Activated CD4-positive, alpha-beta memory T cell treated with anti-CD3 and anti-CD28 coated beads for 36 hours (primary cell): ENCODE data around the gene MLH3. TPM values are rescaled to one million over a fixed set of nuclear protein-coding genes. Genes with fewer than 3 reads are reported as not detected.

ENCODE experiments used
- CTCF ChIA-PET: fragments of 350-600 bp; sonication (Branson Sonifier 250); formaldehyde crosslinking; loops from one replicate; lab custom pipeline; 2021; ENCODE audit warnings: antibody characterized with exemption, inconsistent platforms; lab: Charles Lee
- POLR2A ChIA-PET: fragments of 350-600 bp; sonication (Branson Sonifier 250); formaldehyde crosslinking; loops from one replicate; lab custom pipeline; 2021; ENCODE audit warnings: antibody characterized with exemption; lab: Charles Lee
- DNase-seq: peaks from one replicate; pipeline ENCODE4 v3.0.0-alpha.2; 2020
- H3K27ac Mint-ChIP-seq: one replicate; pipeline ENCODE4 v1.8.0; 2021; ENCODE audit warnings: mixed read lengths
- H3K27me3 Mint-ChIP-seq: one replicate; pipeline ENCODE4 v1.8.0; 2021; ENCODE audit warnings: mixed read lengths
- H3K36me3 Mint-ChIP-seq: one replicate; pipeline ENCODE4 v1.8.0; 2021; ENCODE audit warnings: mixed read lengths
- H3K4me1 Mint-ChIP-seq: one replicate; pipeline ENCODE4 v1.8.0; 2021; ENCODE audit warnings: low read depth, mixed read lengths
- H3K4me3 Mint-ChIP-seq: one replicate; pipeline ENCODE4 v1.8.0; 2021; ENCODE audit warnings: mild to moderate bottlenecking, mixed read lengths
- H3K9me3 Mint-ChIP-seq: one replicate; pipeline ENCODE4 v1.8.0; 2021; ENCODE audit warnings: mixed read lengths
- intact Hi-C: fragments of 100-400 bp; cut with micrococcal nuclease; formaldehyde crosslinking; loops from one replicate; pipeline ENCODE4 v1.15.1; 2023
- total RNA-seq, 2 experiments: library from RNA; stranded (reverse); gene quantifications; one replicate each; pipeline ENCODE4 v1.2.3, GENCODE V29; 2021

Gene MLH3
- total RNA-seq, 2 experiments from 2014 or later = 19.7 to 21.2 TPM

DNA sequence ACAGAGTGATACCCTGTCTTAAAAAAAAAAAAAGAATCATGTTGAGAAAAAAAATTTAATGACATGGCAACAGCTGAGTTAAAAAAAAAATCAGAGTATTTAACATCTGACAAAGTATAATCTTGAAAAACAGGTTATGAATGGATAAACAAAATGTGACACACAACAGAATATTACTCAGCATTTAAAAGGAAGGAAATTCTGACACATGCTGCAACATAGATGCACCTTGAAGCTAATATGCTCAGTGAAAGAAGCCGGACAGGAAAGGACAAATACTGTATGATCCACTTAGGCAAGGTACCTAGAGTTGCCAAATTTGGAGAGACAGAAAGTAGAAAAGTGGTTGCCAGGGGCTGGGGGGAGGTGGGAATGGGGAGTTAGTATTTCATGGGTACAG lies 67.9 kb downstream of the MLH3 start:
- ChIA-PET POLR2A (no interaction called here), CTCF (interaction anchor here (0.8 kb wide), 1 partner anchor 105 kb away, joined by 3 read pairs; no protein-coding TSS in a partner anchor)
- DNase-seq = no peak
- Mint-ChIP-seq H3K27me3 (no peaks in the 10 kb centered on the region), H3K27ac (no peak overlapping the region), H3K9me3 (no peaks in the 10 kb centered on the region), H3K36me3 (no peaks in the 10 kb centered on the region), H3K4me1 (no peaks in the 10 kb centered on the region), H3K4me3 (no peak overlapping the region)
- intact Hi-C loops = no loop called here

GRCh38 chr14:74982661-74983060 lies 68.6 kb downstream of the MLH3 start:
- ChIA-PET CTCF (no interaction called here), POLR2A (no interaction called here)
- H3K36me3 Mint-ChIP-seq = no peaks in the 10 kb centered on the region

GRCh38 chr14:74981833-74982232 lies 69.4 kb downstream of the MLH3 start:
- ChIA-PET POLR2A (no interaction called here), CTCF (no interaction called here)
- intact Hi-C loops = no loop called here
- H3K4me1 Mint-ChIP-seq = no peaks in the 10 kb centered on the region
- no peak overlapping the region for H3K4me3 Mint-ChIP-seq
- H3K27ac Mint-ChIP-seq = no peak overlapping the region
- DNase-seq = no peak
- H3K9me3 Mint-ChIP-seq = no peaks in the 10 kb centered on the region
- H3K27me3 Mint-ChIP-seq = no peaks in the 10 kb centered on the region
- H3K36me3 Mint-ChIP-seq = no peaks in the 10 kb centered on the region

More at GRCh38 chr14:74982661-74983060, 68.6 kb downstream of the MLH3 start:
- Mint-ChIP-seq H3K27me3 (no peaks in the 10 kb centered on the region), H3K4me1 (no peaks in the 10 kb centered on the region), H3K4me3 (no peak overlapping the region), H3K9me3 (no peaks in the 10 kb centered on the region), H3K27ac (no peak overlapping the region)
- intact Hi-C loops = no loop called here
- no peak for DNase-seq

DNA sequence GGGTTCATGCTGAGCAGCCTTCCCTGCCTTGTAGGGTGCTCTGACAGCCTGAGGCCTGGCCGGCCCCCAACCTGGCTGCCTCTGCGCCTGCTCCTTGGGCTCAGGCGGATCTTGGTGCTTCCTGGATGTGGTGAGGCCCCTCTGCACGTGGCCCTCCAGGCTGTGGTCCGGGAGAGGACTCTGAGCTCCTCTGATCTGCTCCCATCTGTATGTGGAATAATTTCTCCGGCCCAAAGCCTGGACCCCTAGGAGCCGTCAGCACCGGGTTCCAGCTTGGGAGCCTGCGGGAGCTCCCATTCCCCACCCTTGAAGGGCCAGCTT lies 69.8 kb downstream of the MLH3 start:
- intact Hi-C loops = no loop called here
- DNase-seq = no peak
- H3K4me1 Mint-ChIP-seq = no peaks in the 10 kb centered on the region
- no peak overlapping the region for H3K27ac Mint-ChIP-seq
- H3K27me3 Mint-ChIP-seq = no peaks in the 10 kb centered on the region
- CTCF ChIA-PET = no interaction called here
- POLR2A ChIA-PET = no interaction called here
- no peaks in the 10 kb centered on the region for H3K9me3 Mint-ChIP-seq
- no peaks in the 10 kb centered on the region for H3K36me3 Mint-ChIP-seq
- no peak overlapping the region for H3K4me3 Mint-ChIP-seq

- intact Hi-C loops = no loop called here
- no peak for DNase-seq
- no peaks in the 10 kb centered on the region for H3K9me3 Mint-ChIP-seq
- H3K27ac Mint-ChIP-seq = no peak overlapping the region
- no peaks in the 10 kb centered on the region for H3K36me3 Mint-ChIP-seq
- H3K4me3 Mint-ChIP-seq = no peak overlapping the region
- H3K4me1 Mint-ChIP-seq = no peaks in the 10 kb centered on the region
- CTCF ChIA-PET = no interaction called here
- POLR2A ChIA-PET = no interaction called here
- no peaks in the 10 kb centered on the region for H3K27me3 Mint-ChIP-seq
These were observed 70.4 kb downstream of the MLH3 start for GRCh38 chr14:74980731-74981461.

GRCh38 chr14:74980398-74980730 lies 70.9 kb downstream of the MLH3 start:
- no peak for DNase-seq
- intact Hi-C loops = no loop called here
- Mint-ChIP-seq H3K4me1 (no peaks in the 10 kb centered on the region), H3K9me3 (no peaks in the 10 kb centered on the region), H3K27ac (no peak overlapping the region), H3K4me3 (no peak overlapping the region), H3K36me3 (no peaks in the 10 kb centered on the region), H3K27me3 (no peaks in the 10 kb centered on the region)
- ChIA-PET POLR2A (no interaction called here), CTCF (no interaction called here)

DNA sequence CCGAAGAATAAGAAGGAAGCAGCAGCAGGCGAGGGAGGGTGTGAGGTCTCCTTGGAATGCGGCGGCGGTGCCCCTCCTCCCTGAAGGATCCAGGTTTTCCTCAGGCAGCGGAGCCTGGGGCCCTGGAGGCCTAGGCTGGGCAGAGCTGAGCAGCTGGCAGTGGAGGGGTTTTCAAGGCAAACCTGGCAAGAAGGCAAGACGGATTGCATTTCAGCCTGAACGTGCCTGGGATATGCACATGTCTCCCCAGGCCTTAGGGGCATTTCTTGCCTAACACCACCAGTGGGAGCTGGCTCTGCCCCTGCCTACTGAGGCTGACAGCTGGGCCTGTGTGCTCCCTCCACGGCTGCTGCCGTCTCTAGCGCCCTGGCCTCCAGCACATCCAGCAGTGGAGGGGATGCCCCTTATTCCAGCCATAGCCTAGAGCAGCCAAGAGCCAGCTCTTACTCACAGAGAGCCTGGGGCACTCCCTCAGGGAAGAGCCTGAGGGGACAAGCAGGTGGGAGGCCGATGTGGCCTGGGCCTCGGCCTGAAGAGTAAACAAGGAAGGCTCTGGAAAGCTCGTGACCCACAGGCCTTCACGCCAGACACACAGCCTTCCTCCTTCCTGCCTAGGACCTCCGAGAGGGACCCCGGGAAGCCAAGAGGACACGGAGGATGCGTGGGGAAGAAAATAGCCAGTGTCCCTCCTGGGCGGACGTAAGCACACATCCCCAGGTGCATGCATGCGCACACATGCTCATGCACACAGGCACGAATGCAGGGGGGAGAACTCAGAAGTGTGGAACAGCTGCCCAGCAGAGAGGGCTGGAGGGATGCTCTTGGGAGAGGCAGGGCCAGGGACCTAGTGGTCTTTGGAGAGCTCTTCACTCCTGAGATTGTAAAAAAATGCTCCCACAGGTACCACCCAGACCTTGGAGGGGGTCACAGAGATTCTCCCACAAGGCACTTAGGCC lies 71.5 kb downstream of the MLH3 start:
- H3K4me3 Mint-ChIP-seq = no peak overlapping the region
- intact Hi-C loops = no loop called here
- H3K36me3 Mint-ChIP-seq = no peaks in the 10 kb centered on the region
- H3K27me3 Mint-ChIP-seq = no peaks in the 10 kb centered on the region
- DNase-seq = no peak
- no peak overlapping the region for H3K27ac Mint-ChIP-seq
- CTCF ChIA-PET = no interaction called here
- POLR2A ChIA-PET = no interaction called here
- H3K4me1 Mint-ChIP-seq = no peaks in the 10 kb centered on the region
- H3K9me3 Mint-ChIP-seq = no peaks in the 10 kb centered on the region

DNA sequence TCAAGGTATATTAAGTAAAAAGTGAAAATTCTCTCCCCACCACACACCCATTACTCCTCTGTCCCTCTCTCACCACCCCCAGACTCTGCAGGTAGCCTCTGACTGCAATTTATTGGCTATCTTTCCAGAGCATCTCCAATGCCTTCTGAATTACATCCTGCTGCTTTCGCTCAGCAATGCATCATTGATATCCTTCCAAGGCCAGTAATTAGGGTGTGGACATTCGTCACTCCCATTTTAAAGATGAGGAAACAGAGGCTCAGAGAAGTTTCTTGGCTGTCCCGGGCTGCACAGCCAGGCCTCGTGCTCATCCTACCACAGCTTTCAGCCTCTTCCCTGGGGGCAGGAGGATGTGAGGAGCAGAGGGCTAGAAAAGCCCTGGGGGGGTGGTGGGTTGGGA lies 72.2 kb downstream of the MLH3 start:
- ChIA-PET POLR2A (no interaction called here), CTCF (no interaction called here)
- intact Hi-C loops = no loop called here
- H3K27me3 Mint-ChIP-seq = no peaks in the 10 kb centered on the region
- no peak overlapping the region for H3K4me3 Mint-ChIP-seq
- no peaks in the 10 kb centered on the region for H3K4me1 Mint-ChIP-seq
- H3K27ac Mint-ChIP-seq = no peak overlapping the region
- no peaks in the 10 kb centered on the region for H3K9me3 Mint-ChIP-seq
- no peaks in the 10 kb centered on the region for H3K36me3 Mint-ChIP-seq
- DNase-seq = no peak

- POLR2A ChIA-PET = no interaction called here
- H3K4me3 Mint-ChIP-seq = no peak overlapping the region
- DNase-seq = no peak
- no peaks in the 10 kb centered on the region for H3K36me3 Mint-ChIP-seq
- CTCF ChIA-PET = no interaction called here
- no peak overlapping the region for H3K27ac Mint-ChIP-seq
- H3K9me3 Mint-ChIP-seq = no peaks in the 10 kb centered on the region
- no peaks in the 10 kb centered on the region for H3K27me3 Mint-ChIP-seq
- no peaks in the 10 kb centered on the region for H3K4me1 Mint-ChIP-seq
- intact Hi-C loops = no loop called here
These were observed 72.8 kb downstream of the MLH3 start for GRCh38 chr14:74978416-74978947.

DNA sequence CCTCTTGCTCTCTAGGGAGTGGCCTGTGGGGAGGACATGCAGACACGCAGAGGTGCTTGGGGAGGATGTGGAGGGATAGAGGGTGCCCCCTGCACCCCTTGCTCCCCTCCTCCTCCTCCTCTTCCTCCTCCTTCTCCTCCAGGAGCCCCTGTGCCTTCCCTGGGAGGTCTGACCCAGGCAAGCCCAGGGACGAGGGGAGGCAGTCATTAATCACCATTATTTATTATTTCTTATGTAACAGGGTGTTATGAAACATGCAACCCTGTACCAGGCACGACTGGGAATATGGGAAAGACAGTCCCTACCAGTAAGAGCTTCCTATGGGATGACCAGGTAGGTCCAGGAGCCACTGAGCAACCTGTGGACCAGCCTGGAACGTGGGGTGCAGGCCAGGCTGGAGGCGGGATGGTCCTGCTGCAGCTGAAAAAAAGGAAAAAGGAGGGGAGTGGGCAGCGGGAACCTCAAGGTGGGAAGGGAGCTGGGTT lies 73.3 kb downstream of the MLH3 start:
- ChIA-PET CTCF (no interaction called here), POLR2A (no interaction called here)
- Mint-ChIP-seq H3K4me3 (no peak overlapping the region), H3K4me1 (no peaks in the 10 kb centered on the region), H3K27ac (no peak overlapping the region), H3K36me3 (no peaks in the 10 kb centered on the region), H3K9me3 (no peaks in the 10 kb centered on the region), H3K27me3 (no peaks in the 10 kb centered on the region)
- DNase-seq = no peak
- intact Hi-C loops = no loop called here

DNA sequence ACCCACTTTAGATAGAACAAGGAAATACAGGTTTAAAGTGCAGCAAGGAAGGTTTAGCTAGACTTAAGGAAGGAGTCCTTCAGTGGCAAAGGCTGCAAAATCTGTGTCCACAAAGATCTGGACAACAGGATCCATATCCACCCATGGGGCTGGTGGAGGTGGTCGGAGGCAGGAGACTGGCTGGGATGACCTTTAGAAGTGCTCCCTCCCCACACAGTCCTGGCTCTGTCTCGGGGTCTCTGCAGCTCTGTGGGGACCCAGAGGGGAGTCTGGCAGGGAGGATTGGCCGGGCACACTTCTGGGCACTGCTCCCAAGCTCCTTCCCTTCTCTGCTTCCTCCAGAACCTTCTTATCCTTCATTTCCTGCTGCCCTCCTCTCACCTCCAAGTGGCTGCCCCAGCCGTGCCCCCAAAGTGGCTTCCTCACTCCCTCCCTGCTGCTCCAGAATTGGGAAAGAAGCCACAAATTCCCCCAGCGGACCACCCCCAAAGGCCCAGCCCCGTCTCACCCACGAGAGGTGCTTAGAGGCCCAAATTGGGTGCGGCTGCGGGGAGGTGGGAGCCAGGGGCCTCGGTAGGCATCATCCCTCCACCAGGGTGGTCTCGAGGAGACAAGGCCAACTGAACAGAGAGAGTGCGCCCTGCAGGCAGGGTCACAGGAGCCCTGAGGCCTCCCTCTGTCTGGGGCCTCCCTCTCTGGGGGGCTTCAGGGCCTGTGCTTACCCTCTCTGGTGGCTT lies 73.9 kb downstream of the MLH3 start:
- no peak for DNase-seq
- no peak overlapping the region for H3K4me3 Mint-ChIP-seq
- CTCF ChIA-PET = no interaction called here

More for the DNA sequence above, 73.9 kb downstream of the MLH3 start:
- Mint-ChIP-seq H3K36me3 (no peaks in the 10 kb centered on the region), H3K9me3 (no peaks in the 10 kb centered on the region), H3K27me3 (no peaks in the 10 kb centered on the region), H3K4me1 (no peaks in the 10 kb centered on the region), H3K27ac (no peak overlapping the region)
- intact Hi-C loops = no loop called here
- POLR2A ChIA-PET = no interaction called here
